Stimulated activated CD4-positive, alpha-beta T cell treated with anti-CD3 and anti-CD28 coated beads, TNF-alpha, amount 100 ng/mL, for 48 hours (primary cell): ENCODE data around the gene THRB.

ENCODE experiments used
- DNase-seq, 3 donors: peaks; one replicate each; pipeline ENCODE4 v3.0.0-alpha.2; 2020; ENCODE audit warnings: low read depth in 3 of 3

THRB gene

GRCh38 chr3:24145981-24146822 lies 348.4 kb downstream of the THRB start:
- DNase-seq = no peak

DNA sequence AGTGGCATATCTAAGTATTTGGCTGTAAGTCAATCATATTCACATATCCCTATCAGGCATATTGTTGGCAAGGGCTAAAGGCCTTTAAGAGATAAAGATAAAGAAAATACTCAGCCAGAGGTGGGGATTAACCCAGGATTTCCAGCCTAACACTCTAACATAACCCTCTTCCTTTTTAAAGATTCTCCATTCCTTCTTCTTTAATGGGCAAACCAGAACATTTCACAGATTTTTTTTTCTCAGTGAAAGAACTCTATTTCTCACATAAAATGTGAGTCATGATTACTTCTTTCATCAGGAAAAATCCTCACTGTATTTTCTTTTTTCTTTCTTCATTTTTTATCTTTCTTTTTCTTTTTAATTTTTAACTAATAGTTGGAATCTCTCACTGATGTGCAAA lies 349.2 kb downstream of the THRB start:
- no peak for DNase-seq

DNA sequence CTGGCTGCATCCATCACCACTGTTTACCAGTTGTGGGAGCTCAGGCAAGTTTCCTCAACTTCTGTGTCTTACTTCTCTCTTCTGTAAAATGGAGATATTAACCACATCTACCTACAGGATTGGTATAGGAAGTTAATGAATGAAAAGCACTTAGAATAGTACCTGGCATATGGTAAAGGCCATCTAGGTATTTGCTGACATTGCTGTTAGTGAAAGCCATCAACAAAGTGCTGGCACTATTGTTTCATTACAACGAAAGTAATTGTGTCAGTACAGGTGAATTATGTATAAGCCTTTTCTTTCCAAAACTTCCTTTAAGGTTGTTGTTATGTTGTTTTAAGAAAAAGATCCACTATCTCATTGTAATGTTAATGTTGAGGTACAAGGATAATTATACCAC lies 352.5 kb downstream of the THRB start:
- no peak for DNase-seq

- DNase-seq = no peak
These were observed 353.1 kb downstream of the THRB start for GRCh38 chr3:24141548-24141947.

DNA sequence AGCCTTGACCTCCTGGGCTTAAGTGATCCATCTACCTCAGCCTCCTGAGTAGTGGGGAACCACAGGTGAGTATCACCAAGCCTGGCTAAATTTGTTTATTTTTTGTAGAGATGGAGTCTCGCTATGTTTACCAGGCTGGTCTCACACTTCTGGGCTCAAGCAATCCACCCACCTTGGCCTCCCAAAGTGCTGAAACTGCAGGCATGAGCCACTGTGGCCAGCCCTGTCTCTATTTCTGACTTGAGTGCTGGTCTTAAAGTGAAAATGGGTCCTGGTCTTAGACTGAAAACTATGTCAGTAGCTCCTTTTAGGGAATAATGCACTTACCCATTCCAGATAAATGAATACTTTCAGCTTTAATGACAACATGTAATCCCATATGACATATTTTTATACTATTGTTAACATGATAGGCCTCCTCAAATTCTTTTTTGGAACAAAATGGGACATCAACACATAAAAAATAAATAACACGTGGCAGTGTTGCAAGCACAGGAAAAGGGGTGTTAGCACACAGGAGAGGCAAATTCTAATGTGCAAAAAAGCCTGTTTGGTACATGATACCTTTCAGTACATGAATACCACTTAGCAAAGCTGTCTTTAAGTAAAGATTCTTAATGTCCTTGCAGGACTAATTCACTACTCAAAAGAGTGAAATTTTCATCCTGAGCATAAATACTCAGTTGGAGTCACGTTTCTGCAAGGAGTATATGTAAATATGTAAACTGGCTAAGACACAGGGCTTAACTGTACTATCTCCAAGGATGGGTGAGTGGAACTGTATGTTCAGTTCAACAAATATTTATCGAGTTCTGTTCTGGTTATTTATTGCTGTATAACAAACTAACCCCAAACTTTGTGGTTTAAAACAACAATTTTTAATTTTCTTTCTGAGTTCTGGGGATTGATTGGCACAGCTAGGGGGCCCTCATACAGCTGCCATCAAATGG lies 354.9 kb downstream of the THRB start:
- DNase-seq = no peak

- no peak for DNase-seq
These were observed 355.8 kb downstream of the THRB start for GRCh38 chr3:24138876-24139256.

DNA sequence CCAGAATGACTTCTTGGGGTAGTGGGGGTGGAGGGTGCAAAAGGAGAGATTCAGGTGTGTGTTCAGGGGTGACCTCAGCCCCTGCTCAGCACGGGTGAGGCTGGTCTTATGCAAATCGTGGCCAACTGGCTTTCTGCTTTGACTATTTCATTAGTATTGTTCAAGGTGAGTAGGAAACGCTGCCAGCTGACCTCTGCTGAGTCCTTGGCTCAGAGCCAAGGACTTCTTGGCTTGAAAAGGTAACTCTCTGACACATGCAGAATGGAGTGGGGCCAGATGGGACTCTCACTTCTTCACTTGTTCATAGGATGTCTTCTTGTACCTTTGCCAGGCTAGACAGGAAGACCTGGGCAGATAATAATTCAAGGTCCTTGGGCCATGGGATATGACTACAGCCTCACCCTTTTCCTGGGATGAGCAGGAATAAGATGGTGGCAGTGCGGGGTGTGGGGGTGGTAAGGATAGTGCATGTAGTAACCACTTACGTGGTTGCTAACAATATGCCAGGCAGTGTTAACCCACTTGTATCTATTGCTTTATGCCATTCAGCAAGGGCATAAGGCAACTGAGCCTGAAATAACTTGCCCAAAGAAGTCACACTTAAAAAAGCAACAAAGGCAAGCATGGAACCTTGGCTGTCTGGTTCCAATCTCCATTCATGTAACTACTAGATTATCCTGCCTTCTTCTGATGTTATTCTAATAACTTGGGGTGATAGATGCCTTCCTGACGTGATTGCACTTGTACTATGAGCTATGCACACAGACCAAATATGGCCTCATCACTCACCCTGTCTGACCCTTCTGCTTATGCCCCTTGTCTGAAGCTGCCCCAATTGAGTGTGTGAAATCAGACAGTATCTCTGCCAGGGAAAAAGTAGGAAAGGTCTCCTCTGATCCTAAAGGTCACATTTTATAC lies 356.4 kb downstream of the THRB start:
- DNase-seq = no peak

GRCh38 chr3:24137334-24137733 lies 357.3 kb downstream of the THRB start:
- no peak for DNase-seq

DNA sequence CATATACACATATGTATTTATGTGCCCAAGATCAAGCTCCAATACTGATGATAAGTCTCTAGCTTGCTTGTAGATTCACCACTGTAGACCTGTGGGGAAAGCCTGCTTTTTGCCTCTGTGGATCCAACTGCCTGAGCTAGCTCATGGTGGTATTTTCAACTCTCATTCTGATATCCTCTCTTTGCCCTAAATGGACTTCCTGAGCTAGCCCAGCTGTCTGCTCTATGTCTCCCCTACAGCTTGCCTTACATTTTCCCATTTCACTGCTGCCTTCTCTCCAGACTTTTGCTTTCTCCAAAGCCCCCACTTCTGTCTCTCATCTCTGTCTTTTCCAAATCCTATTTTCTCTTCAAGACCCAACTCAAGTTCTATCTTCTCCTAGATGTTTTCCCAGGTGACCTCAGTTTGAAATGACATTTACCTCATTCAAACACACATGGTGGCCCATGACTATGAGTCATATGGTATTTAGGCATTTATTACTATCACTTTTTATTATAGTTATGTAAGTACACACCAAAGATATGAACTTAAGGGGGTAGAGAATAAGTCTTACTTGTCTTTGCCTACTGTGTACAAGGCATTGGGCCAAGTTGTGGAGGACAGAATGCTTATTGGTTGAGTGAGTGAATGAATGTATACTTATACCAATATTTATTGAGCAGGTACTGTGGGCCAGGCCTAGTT lies 357.9 kb downstream of the THRB start:
- no peak for DNase-seq

- no peak for DNase-seq
These were observed 359.4 kb downstream of the THRB start for GRCh38 chr3:24135280-24135679.

DNA sequence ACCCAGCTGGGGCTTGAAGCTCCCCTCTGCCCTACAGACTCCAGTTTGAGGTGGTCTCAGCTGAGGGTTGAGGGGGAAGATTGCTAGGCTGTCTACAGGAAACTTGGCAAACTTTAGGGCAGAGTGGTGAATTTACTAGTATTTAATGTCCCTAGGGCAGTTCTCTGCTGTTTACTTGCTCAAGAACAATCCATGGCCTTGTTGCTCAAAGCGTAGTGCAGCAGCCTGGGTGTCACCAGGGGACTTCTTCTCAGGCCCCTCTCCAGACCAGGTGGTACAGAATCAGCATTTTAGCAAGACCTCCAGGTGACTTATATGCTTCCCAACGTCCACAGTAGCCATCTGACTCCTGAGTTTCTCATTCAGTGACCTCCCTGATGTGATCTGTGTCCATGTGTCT lies 360.7 kb downstream of the THRB start:
- no peak for DNase-seq

DNA sequence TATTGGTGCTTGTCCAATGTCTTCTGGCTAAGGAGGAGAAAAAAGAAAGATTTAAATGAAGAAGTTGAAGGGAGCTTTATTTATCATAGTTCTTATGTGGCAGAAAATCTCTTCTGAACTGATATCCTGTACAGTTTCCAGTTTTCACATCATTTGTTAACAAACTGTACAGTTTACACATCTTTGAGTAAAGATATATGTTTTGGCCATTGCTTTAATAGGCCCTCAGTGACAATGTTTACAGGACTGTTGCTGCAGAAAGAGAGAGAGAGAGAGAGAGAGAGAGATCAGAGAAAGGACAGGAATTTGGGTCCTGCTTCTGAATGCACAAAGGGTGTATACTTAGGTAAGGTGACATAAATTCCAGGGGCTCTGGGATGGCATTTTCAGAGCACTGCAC lies 361.2 kb downstream of the THRB start:
- DNase-seq = no peak

DNA sequence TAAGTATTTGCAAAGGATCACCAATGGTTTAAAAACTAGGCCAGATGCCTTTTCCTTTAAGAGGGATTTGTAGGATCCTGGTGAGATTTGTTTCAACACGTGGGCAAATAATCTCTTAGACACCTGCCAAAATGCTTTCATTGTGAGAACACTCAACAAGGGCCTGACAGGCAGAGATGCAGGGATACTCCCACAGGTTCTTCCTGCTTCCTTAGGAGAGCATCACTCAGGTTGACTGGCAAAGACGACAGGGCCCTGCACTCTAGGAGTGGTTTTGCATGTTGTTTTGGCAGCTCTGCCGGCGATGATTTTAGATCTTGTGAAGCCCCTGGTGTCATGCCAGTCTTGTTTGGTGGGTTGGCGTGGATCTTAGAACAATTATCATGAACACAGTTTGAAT lies 365.1 kb downstream of the THRB start:
- DNase-seq = no peak

GRCh38 chr3:24128199-24129005 lies 366.2 kb downstream of the THRB start:
- DNase-seq = no peak

- no peak for DNase-seq
These were observed 371.1 kb downstream of the THRB start for GRCh38 chr3:24123596-24123995.

- no peak for DNase-seq
These were observed 374.2 kb downstream of the THRB start for GRCh38 chr3:24120434-24120833.

DNA sequence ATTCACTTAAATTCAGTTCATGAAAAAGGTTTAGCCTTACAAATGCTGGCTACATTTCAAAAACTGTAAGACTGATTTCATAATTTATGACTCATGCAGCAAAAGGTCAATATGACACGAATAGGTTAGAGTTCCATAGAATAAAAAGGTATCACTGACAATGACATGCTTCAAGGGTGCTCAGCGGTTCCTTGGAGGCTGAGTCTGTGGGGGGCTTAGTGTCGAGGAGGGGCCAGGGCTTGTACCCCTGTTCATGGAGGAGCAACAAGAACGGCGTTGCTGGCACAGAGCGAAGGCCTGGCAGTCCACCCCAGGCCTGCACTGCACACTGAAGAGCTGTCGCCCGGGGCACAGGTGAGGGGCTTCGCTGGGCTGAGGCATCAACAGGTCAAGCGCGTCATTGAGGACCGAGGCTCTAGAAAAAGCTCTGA lies 375.3 kb downstream of the THRB start:
- no peak for DNase-seq

- DNase-seq = no peak
These were observed 377.1 kb downstream of the THRB start for GRCh38 chr3:24117508-24117907.

DNA sequence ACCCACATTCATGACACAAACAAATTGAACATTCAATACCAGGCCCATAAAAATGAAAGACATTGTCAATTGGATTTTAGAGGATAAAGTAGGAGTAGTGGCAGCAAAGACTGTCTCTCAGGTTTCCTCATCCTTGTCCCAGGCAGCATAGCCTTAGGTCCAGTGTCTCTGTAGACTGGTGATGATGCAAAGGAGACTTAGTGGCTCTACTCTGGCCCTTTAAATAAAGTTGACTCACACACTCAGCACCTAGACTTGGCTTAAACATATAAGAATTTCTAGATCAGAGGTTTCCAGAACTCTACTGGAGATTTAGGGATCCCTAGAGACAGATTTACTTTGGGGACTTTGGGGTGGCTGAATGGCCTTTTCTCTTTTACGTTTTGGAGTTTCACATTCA lies 382.9 kb downstream of the THRB start:
- no peak for DNase-seq

- no peak for DNase-seq
These were observed 384.6 kb downstream of the THRB start for GRCh38 chr3:24110051-24110450.
